ENCODE data around the gene KCNK4. TPM values are rescaled to one million over a fixed set of nuclear protein-coding genes. Genes with fewer than 3 reads are reported as not detected.

The KCNK4 gene
- polyA plus RNA-seq, 3 donors: not detected

- peak overlapping the region in 1 of 7 donors; percentile 17 for H3K27ac Mint-ChIP-seq
- TF ChIP-seq CTCF (IDR thresholded peaks at IDR 0.05): no peak
- H3K9ac ChIP-seq (ENCODE audit: insufficient read depth, low read length, poor library complexity, severe bottlenecking): no peak overlapping the region
- H3K27me3 ChIP-seq (ENCODE audit: control insufficient read depth in 2 of 2, insufficient read depth in 2 of 2, low read length in 2 of 2): no peaks in the 10 kb centered on the region
- peaks cover 65 to 87% of the 10 kb centered on the region in 2 donors for H3K36me3 Mint-ChIP-seq
- no peak for DNase-seq
- H3K4me1 Mint-ChIP-seq: peaks cover 2% of the 10 kb centered on the region
- peaks cover 4 to 5% of the 10 kb centered on the region in 2 donors for H3K4me1 ChIP-seq (ENCODE audit: control insufficient read depth in 1 of 2, insufficient read depth in 2 of 2, low read length in 2 of 2)
- no peak overlapping the region for H3K4me2 ChIP-seq (replicated peaks; ENCODE audit: extremely low read depth, low read length, poor library complexity, severe bottlenecking)
- intact Hi-C loops (cut with micrococcal nuclease): no loop called here
- no peaks in the 10 kb centered on the region for H3K9me3 ChIP-seq (replicated peaks in 1 of 2; ENCODE audit: control insufficient read depth in 1 of 2, insufficient read depth in 1 of 2, low read length in 2 of 2)
- H2AFZ ChIP-seq (ENCODE audit: insufficient read depth, low read depth, low read length, poor library complexity, severe bottlenecking): no peak overlapping the region
- no peaks in the 10 kb centered on the region for H3K27me3 Mint-ChIP-seq (ENCODE audit: low read depth in 3 of 3)
- peaks cover 87 to 88% of the 10 kb centered on the region in 2 donors for H3K36me3 ChIP-seq (replicated peaks in 1 of 2; ENCODE audit: control insufficient read depth in 1 of 2, insufficient read depth in 2 of 2, low read length in 2 of 2)
- peaks cover 7% of the 10 kb centered on the region for H4K20me1 ChIP-seq (ENCODE audit: insufficient read depth, low read length)
- no peak overlapping the region for H3K27ac ChIP-seq (ENCODE audit: low read depth in 1 of 2, low read length in 2 of 2)
- H3K4me3 ChIP-seq (replicated peaks in 1 of 3; ENCODE audit: low read depth in 2 of 3, low read length in 3 of 3): no peak overlapping the region
- H3K79me2 ChIP-seq (ENCODE audit: insufficient read depth, low read length): no peaks in the 10 kb centered on the region
- WGBS (ENCODE audit: insufficient coverage): 97% methylated on average over 40 of the region's 42 CpGs
- H3K4me3 Mint-ChIP-seq: no peak overlapping the region
- H3K9me3 Mint-ChIP-seq: peaks cover 0 to 4% (median 0%) of the 10 kb centered on the region in 7 donors
Measured at GRCh38 chr11:64262271-64263002, 28.7 kb upstream of the KCNK4 start.

- H3K9me3 Mint-ChIP-seq: peaks cover 0 to 4% (median 0%) of the 10 kb centered on the region in 7 donors
- H3K4me3 Mint-ChIP-seq: no peak overlapping the region
- Histone ChIP-seq H3K27me3 (ENCODE audit: control insufficient read depth in 2 of 2, insufficient read depth in 2 of 2, low read length in 2 of 2) (no peaks in the 10 kb centered on the region), H3K4me2 (replicated peaks; ENCODE audit: extremely low read depth, low read length, poor library complexity, severe bottlenecking) (no peak overlapping the region), H3K9ac (ENCODE audit: insufficient read depth, low read length, poor library complexity, severe bottlenecking) (no peak overlapping the region), H3K4me3 (replicated peaks in 1 of 3; ENCODE audit: low read depth in 2 of 3, low read length in 3 of 3) (no peak overlapping the region), H3K27ac (ENCODE audit: low read depth in 1 of 2, low read length in 2 of 2) (no peak overlapping the region), H2AFZ (ENCODE audit: insufficient read depth, low read depth, low read length, poor library complexity, severe bottlenecking) (no peak overlapping the region), H3K79me2 (ENCODE audit: insufficient read depth, low read length) (no peaks in the 10 kb centered on the region), H3K9me3 (replicated peaks in 1 of 2; ENCODE audit: control insufficient read depth in 1 of 2, insufficient read depth in 1 of 2, low read length in 2 of 2) (no peaks in the 10 kb centered on the region), H3K4me1 (ENCODE audit: control insufficient read depth in 1 of 2, insufficient read depth in 2 of 2, low read length in 2 of 2) (peaks cover 12 to 13% of the 10 kb centered on the region in 2 donors), H3K36me3 (replicated peaks in 1 of 2; ENCODE audit: control insufficient read depth in 1 of 2, insufficient read depth in 2 of 2, low read length in 2 of 2) (peaks cover 80 to 83% of the 10 kb centered on the region in 2 donors), H4K20me1 (ENCODE audit: insufficient read depth, low read length) (peaks cover 7% of the 10 kb centered on the region)
- peak overlapping the region in 1 of 7 donors; percentile 59 for H3K27ac Mint-ChIP-seq
- H3K36me3 Mint-ChIP-seq: peaks cover 57 to 79% of the 10 kb centered on the region in 2 donors
- TF ChIP-seq CTCF (IDR thresholded peaks at IDR 0.05): no peak
- intact Hi-C loops (cut with micrococcal nuclease): no loop called here
- 87% methylated on average over 24 of the region's 29 CpGs for WGBS (ENCODE audit: insufficient coverage)
- DNase-seq: no peak
- no peaks in the 10 kb centered on the region for H3K27me3 Mint-ChIP-seq (ENCODE audit: low read depth in 3 of 3)
- H3K4me1 Mint-ChIP-seq: peaks cover 10% of the 10 kb centered on the region
Measured at GRCh38 chr11:64263021-64263946, 27.8 kb upstream of the KCNK4 start.
